ENCODE measurements around the gene IQCF6.

DNA sequence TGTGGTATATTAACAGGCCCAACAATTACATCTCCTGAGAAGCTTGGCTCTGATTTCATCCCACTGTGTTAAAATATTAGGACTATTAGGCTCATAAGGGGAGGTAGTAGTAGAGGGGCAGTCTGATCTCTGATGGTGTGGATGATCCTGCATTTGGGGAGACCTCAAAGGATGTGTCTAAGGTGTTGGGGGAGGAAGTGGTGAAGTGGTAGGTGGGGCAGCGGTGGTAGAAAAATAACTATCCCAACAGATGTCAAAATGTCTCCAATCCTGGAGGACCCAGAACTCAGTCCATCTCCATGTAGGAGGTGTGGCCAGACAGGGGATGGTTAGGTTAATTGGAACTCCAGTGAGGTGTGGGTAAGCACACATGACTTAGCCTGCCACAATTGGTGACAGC, 10.4 kb upstream of the IQCF6 start:
- TF ChIP-seq EP300 (IDR thresholded peaks at IDR 0.05) (no peak), CTCF (IDR thresholded peaks at IDR 0.05) (no peak), POLR2AphosphoS5 (IDR thresholded peaks at IDR 0.05) (no peak)
